ENCODE data around the gene CAPN14.

CAPN14 gene

GRCh38 chr2:31137211-31138036 lies 79.9 kb downstream of the CAPN14 start:
- DNase-seq = no peak

- DNase-seq = no peak
Measured at GRCh38 chr2:31136732-31137131, 80.6 kb downstream of the CAPN14 start.

- no peak for DNase-seq
Measured at GRCh38 chr2:31136000-31136399, 81.3 kb downstream of the CAPN14 start.

GRCh38 chr2:31134480-31134879 lies 82.8 kb downstream of the CAPN14 start:
- no peak for DNase-seq

GRCh38 chr2:31132786-31133185 lies 84.5 kb downstream of the CAPN14 start:
- DNase-seq = no peak

GRCh38 chr2:31131871-31132270 lies 85.4 kb downstream of the CAPN14 start:
- no peak for DNase-seq

- no peak for DNase-seq
Measured at GRCh38 chr2:31129375-31130171, 87.7 kb downstream of the CAPN14 start.

GRCh38 chr2:31127931-31128330 lies 89.4 kb downstream of the CAPN14 start:
- DNase-seq = no peak

GRCh38 chr2:31125918-31126695 lies 91.2 kb downstream of the CAPN14 start:
- DNase-seq = no peak

- DNase-seq = no peak
Measured at GRCh38 chr2:31124904-31125303, 92.4 kb downstream of the CAPN14 start.

Measured in CD4-positive, alpha-beta T cell treated with Interleukin-17A for 4 hours (primary cell).